Stomach (tissue), 9 donors: Measurements from ENCODE around the gene TFEB. TPM values are rescaled to one million over a fixed set of nuclear protein-coding genes. Genes with fewer than 3 reads are reported as not detected.

Experiments
- DNase-seq, 2 donors: peaks; one replicate each; pipeline versions ENCODE4 v3.0.0 to v3.0.0-alpha.2; 2013 to 2019
- H3K27ac ChIP-seq, 5 donors: fragments of 200-600 bp in 4 of 5; sonication (generic) in 4 of 5; one replicate each; pipeline ENCODE4 v1.5.1; 2013 to 2019; ENCODE audit warnings: mild to moderate bottlenecking in 1 of 5, moderate library complexity in 1 of 5
- H3K27me3 ChIP-seq, 3 donors: fragments of 200-600 bp; sonication (generic); one replicate each; pipeline ENCODE4 v1.5.1; 2017 to 2019; ENCODE audit warnings: mixed run types in 1 of 3
- H3K36me3 ChIP-seq, 4 donors: fragments of 200-600 bp; sonication (generic); 1 replicate in 3 of 4; 2 replicates in 1 of 4; pipeline ENCODE4 v1.5.1; 2016 to 2019
- H3K4me1 ChIP-seq, 4 donors: fragments of 200-600 bp; sonication (generic); one replicate each; pipeline ENCODE4 v1.5.1; 2016 to 2019
- H3K4me3 ChIP-seq, 4 donors: fragments of 200-600 bp; sonication (generic) in 3 of 4; one replicate each; pipeline ENCODE4 v1.5.1; 2016 to 2019; ENCODE audit warnings: mild to moderate bottlenecking in 1 of 4
- H3K9me3 ChIP-seq, 4 donors: fragments of 200-600 bp; sonication (generic); one replicate each; pipeline ENCODE4 v1.5.1; 2016 to 2019
- CTCF ChIP-seq, 7 experiments: fragments of 450-650 bp in 4 of 7; fragments of 200-600 bp in 3 of 7; sonication (generic) in 3 of 7; IDR thresholded peaks; one replicate each; pipeline ENCODE4 v1.5.1; 2016 to 2019; ENCODE audit warnings: antibody characterized with exemption in 7 of 7, control low read depth in 2 of 7, mild to moderate bottlenecking in 1 of 7
- EP300 ChIP-seq: sonication (generic); formaldehyde crosslinking; IDR thresholded peaks from one replicate; pipeline ENCODE4 v1.6.1; 2017; ENCODE audit warnings: antibody characterized with exemption
- POLR2A ChIP-seq, 4 donors: fragments of 450-650 bp; IDR thresholded peaks; one replicate each; pipeline ENCODE4 v1.6.1; 2016; ENCODE audit warnings: antibody characterized with exemption in 4 of 4, control low read depth in 2 of 4, mild to moderate bottlenecking in 1 of 4, moderate library complexity in 1 of 4
- POLR2AphosphoS5 ChIP-seq, 3 donors: sonication (generic); formaldehyde crosslinking; IDR thresholded peaks; one replicate each; pipeline ENCODE4 v1.6.1; 2016; ENCODE audit warnings: antibody characterized with exemption in 3 of 3
- WGBS, 5 donors: extraction: QIAGEN DNeasy Blood & Tissue Kit in 3 of 5; methylation state at CpG; one replicate each; pipeline versions ENCODE4 v1.1.5 to v1.1.7; 2013 to 2018; 5-methylcytosine and 5-hydroxymethylcytosine counted together
- intact Hi-C: fragments of 100-400 bp; cut with DNase I; formaldehyde crosslinking; loops from one replicate; pipeline ENCODE4 v1.15.1; 2023; ENCODE audit warnings: low total_unique reads
- polyA plus RNA-seq, 3 donors: library from polyadenylated mRNA; stranded (reverse); fragments of 200-250 nt; gene quantifications; one replicate each; pipeline ENCODE4 v1.2.3, GENCODE V29; 2013
- total RNA-seq, 5 donors: library from RNA; depleted of rRNA; stranded (reverse); fragments of >200 nt; gene quantifications; one replicate each; pipeline versions ENCODE4 v1.1.0 to v1.2.3, GENCODE V29; 2014 to 2016
- donor health status: healthy with polysubstance abuse.
- donor health status: Bipolar disorder and iron deficiency.
- donor health status: healthy.

TFEB gene
- total and polyA plus RNA-seq, 8 donors, result 6.4 to 130 (median 13.5) TPM

- Histone ChIP-seq H3K36me3 (peaks cover 0 to 20% (median 0%) of the 10 kb centered on the region in 4 donors), H3K27ac (no peak overlapping the region), H3K27me3 (peaks cover 0 to 27% (median 0%) of the 10 kb centered on the region in 3 donors), H3K9me3 (no peaks in the 10 kb centered on the region), H3K4me3 (no peak overlapping the region), H3K4me1 (peaks cover 0 to 4% (median 0%) of the 10 kb centered on the region in 4 donors)
- no peak for DNase-seq
- TF ChIP-seq POLR2A (IDR thresholded peaks at IDR 0.05), result no peak
- TF ChIP-seq EP300, result no peak
- TF ChIP-seq POLR2AphosphoS5 (IDR thresholded peaks at IDR 0.05), result no peak
- TF ChIP-seq CTCF (IDR thresholded peaks at IDR 0.05), result no peak
- intact Hi-C loops, result no loop called here
- WGBS, 5 donors, result 66 to 91% (median 82%) methylated on average over 5 of the region's 5 CpGs
These were observed 86.5 kb downstream of the TFEB start for GRCh38 chr6:41648921-41649320.

GRCh38 chr6:41648070-41648585 is 87.3 kb downstream of the TFEB start:
- H3K27me3 ChIP-seq, result peaks cover 0 to 19% (median 0%) of the 10 kb centered on the region in 3 donors
- DNase-seq, result no peak
- 79 to 91% (median 88%) methylated on average over 7 of the region's 7 CpGs for WGBS, 5 donors
- H3K27ac ChIP-seq, result no peak overlapping the region
- TF ChIP-seq POLR2AphosphoS5 (IDR thresholded peaks at IDR 0.05) (no peak), EP300 (no peak), CTCF (IDR thresholded peaks at IDR 0.05) (no peak), POLR2A (IDR thresholded peaks at IDR 0.05) (no peak)
- intact Hi-C loops, result no loop called here
- H3K9me3 ChIP-seq, result no peaks in the 10 kb centered on the region
- H3K36me3 ChIP-seq, result peaks cover 0 to 12% (median 0%) of the 10 kb centered on the region in 4 donors
- H3K4me3 ChIP-seq, result no peak overlapping the region
- H3K4me1 ChIP-seq, result peaks cover 0 to 3% (median 0%) of the 10 kb centered on the region in 4 donors

- DNase-seq, result no peak
- H3K4me1 ChIP-seq, result no peaks in the 10 kb centered on the region
- peaks cover 0 to 12% (median 0%) of the 10 kb centered on the region in 4 donors for H3K36me3 ChIP-seq
These were observed 88.3 kb downstream of the TFEB start for GRCh38 chr6:41647061-41647511.

More at GRCh38 chr6:41647061-41647511, 88.3 kb downstream of the TFEB start:
- intact Hi-C loops, result no loop called here
- Histone ChIP-seq H3K27me3 (peaks cover 0 to 19% (median 0%) of the 10 kb centered on the region in 3 donors), H3K4me3 (no peak overlapping the region), H3K9me3 (no peaks in the 10 kb centered on the region), H3K27ac (no peak overlapping the region)
- TF ChIP-seq EP300, result no peak
- TF ChIP-seq POLR2AphosphoS5 (IDR thresholded peaks at IDR 0.05), result no peak
- no peak for TF ChIP-seq POLR2A (IDR thresholded peaks at IDR 0.05)
- no peak for TF ChIP-seq CTCF (IDR thresholded peaks at IDR 0.05)
- 76 to 100% (median 82%) methylated on average over 1 to 9 of the region's 9 CpGs for WGBS, 5 donors
